Astrocyte (in vitro differentiated cells and primary cell): ENCODE measurements around the gene EPHA6.

ENCODE experiments used
- EZH2 ChIP-seq: IDR thresholded peaks from 2 replicates; pipeline ENCODE4 v1.6.1; 2012; ENCODE audit warnings: mild to moderate bottlenecking, low read length, inconsistent platforms; ENCODE audit not compliant: insufficient read depth
- TF ChIP-seq, protein P1 (sequence below): IDR thresholded peaks from 2 replicates; pipeline ENCODE4 v1.5.1; 2011; ENCODE audit warnings: low read depth, mild to moderate bottlenecking, inconsistent platforms, low read length, moderate library complexity; ENCODE audit not compliant: insufficient read depth

DNA sequence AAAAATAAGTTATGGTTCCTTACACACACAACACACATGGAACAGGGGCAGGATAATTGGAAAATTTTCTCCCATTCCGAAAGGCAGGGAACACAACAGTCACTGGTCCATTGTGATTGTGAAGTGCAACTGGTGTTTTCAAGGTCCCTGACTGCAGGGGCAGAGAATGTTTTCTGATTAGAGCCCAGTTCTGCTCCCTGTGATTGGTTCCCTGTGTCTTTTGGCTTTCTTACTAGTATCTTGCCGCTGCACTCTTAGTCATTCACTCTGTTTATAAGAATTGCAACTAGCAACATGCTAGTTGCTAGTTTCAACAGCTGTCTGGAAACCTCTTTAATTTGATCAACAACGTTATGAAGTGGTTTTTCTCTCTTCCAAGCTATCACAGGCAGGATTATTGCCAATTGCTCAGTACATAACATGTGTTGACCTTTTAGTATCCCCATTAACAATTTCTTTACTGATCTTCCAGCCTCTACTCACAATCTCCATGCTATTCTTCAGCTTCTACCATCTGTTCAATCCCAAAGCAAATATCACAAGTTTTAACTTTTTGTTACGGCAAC, 177.5 kb downstream of the EPHA6 start:
- TF ChIP-seq EZH2 = no peak
- TF ChIP-seq, protein P1, sequence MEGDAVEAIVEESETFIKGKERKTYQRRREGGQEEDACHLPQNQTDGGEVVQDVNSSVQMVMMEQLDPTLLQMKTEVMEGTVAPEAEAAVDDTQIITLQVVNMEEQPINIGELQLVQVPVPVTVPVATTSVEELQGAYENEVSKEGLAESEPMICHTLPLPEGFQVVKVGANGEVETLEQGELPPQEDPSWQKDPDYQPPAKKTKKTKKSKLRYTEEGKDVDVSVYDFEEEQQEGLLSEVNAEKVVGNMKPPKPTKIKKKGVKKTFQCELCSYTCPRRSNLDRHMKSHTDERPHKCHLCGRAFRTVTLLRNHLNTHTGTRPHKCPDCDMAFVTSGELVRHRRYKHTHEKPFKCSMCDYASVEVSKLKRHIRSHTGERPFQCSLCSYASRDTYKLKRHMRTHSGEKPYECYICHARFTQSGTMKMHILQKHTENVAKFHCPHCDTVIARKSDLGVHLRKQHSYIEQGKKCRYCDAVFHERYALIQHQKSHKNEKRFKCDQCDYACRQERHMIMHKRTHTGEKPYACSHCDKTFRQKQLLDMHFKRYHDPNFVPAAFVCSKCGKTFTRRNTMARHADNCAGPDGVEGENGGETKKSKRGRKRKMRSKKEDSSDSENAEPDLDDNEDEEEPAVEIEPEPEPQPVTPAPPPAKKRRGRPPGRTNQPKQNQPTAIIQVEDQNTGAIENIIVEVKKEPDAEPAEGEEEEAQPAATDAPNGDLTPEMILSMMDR = no peak
